Islet of Langerhans (tissue), 1 donor: ENCODE results near the gene PLTP.
"Not testable (repeated sequence)": the region's sequence is repeated elsewhere in the genome, so short reads cannot be mapped to it uniquely, and the experiment has no call there.

Experiments used
- FAIRE-seq: peaks from one replicate; lab custom pipeline; 2011; peaks lifted over from hg19 to GRCh38; lab: Jason Lieb, UNC

PLTP gene

GRCh38 chr20:45944151-45944964 is 32.4 kb upstream of the PLTP start:
- no peak for FAIRE-seq

- FAIRE-seq = no peak
Observed at GRCh38 chr20:45943613-45944012, 31.7 kb upstream of the PLTP start.

GRCh38 chr20:45940469-45940868 is 28.5 kb upstream of the PLTP start:
- FAIRE-seq = no peak

- FAIRE-seq = no peak
Observed at GRCh38 chr20:45940053-45940452, 28.1 kb upstream of the PLTP start.

- FAIRE-seq = no peak
Observed at GRCh38 chr20:45938727-45939438, 26.9 kb upstream of the PLTP start.

GRCh38 chr20:45937765-45938164 is 25.8 kb upstream of the PLTP start:
- no peak for FAIRE-seq

GRCh38 chr20:45935416-45936046 is 23.6 kb upstream of the PLTP start:
- no peak for FAIRE-seq

- no peak for FAIRE-seq
Observed at GRCh38 chr20:45934586-45935415, 22.8 kb upstream of the PLTP start, which contains the start of gene PCIF1. Gene PCIF1 (plus strand): TSS chr20:45934683. CDS start chr20:45939000, 4,317 bp downstream.

- FAIRE-seq = no peak
Observed at GRCh38 chr20:45934046-45934585, 22.2 kb upstream of the PLTP start.

- no peak for FAIRE-seq
Observed at GRCh38 chr20:45933266-45934045, 21.5 kb upstream of the PLTP start.

- not testable (repeated sequence) for FAIRE-seq
Observed at GRCh38 chr20:45931680-45932079, 19.7 kb upstream of the PLTP start.

GRCh38 chr20:45927071-45927878 is 15.3 kb upstream of the PLTP start:
- FAIRE-seq = no peak

- FAIRE-seq = no peak
Observed at GRCh38 chr20:45926731-45927070, 14.7 kb upstream of the PLTP start.

GRCh38 chr20:45925821-45926506 is 14.0 kb upstream of the PLTP start:
- no peak for FAIRE-seq

- FAIRE-seq = peak; percentile 95
Observed at GRCh38 chr20:45924391-45925261, 12.7 kb upstream of the PLTP start.

GRCh38 chr20:45921337-45922189 is 9.6 kb upstream of the PLTP start:
- FAIRE-seq = no peak

- no peak for FAIRE-seq
Observed at GRCh38 chr20:45920462-45921336, 8.7 kb upstream of the PLTP start.
